Liver (tissue), 9 donors: ENCODE data around the gene AKR1B15. TPM values are rescaled to one million over a fixed set of nuclear protein-coding genes. Genes with fewer than 3 reads are reported as not detected.

Experiments
- DNase-seq: peaks from one replicate; pipeline ENCODE4 v3.0.0-alpha.2; 2017; ENCODE audit warnings: low spot score
- H3K27ac ChIP-seq, 2 donors: one replicate each; pipeline ENCODE4 v1.7.0; 2013; ENCODE audit warnings: inconsistent platforms in 2 of 2, low read length in 2 of 2, control low read depth in 1 of 2, low read depth in 1 of 2, mild to moderate bottlenecking in 1 of 2
- H3K27me3 ChIP-seq, 4 donors: one replicate each; pipeline versions ENCODE4 v1.6.1 to v1.7.0; 2013; ENCODE audit warnings: low read length in 3 of 4, inconsistent platforms in 1 of 4, mild to moderate bottlenecking in 1 of 4, moderate library complexity in 1 of 4; ENCODE audit not compliant: control insufficient read depth in 4 of 4, insufficient read depth in 4 of 4
- H3K36me3 ChIP-seq, 4 donors: one replicate each; pipeline versions ENCODE4 v1.6.1 to v1.7.0; 2013; ENCODE audit warnings: low read length in 3 of 4, mild to moderate bottlenecking in 3 of 4, low read depth in 1 of 4, moderate library complexity in 1 of 4; ENCODE audit not compliant: control insufficient read depth in 4 of 4, insufficient read depth in 3 of 4
- H3K4me1 ChIP-seq, 4 donors: one replicate each; pipeline versions ENCODE4 v1.6.1 to v1.7.0; 2013; ENCODE audit warnings: low read length in 3 of 4, mild to moderate bottlenecking in 3 of 4, moderate library complexity in 1 of 4; ENCODE audit not compliant: control insufficient read depth in 4 of 4, insufficient read depth in 4 of 4
- H3K4me3 ChIP-seq, 3 donors: one replicate each; pipeline versions ENCODE4 v1.6.1 to v1.7.0; 2013; ENCODE audit warnings: low read length in 3 of 3, control low read depth in 1 of 3, low read depth in 1 of 3, mild to moderate bottlenecking in 1 of 3
- H3K9ac ChIP-seq, 2 donors: one replicate each; pipeline ENCODE4 v1.7.0; 2013; ENCODE audit warnings: low read length in 2 of 2, mild to moderate bottlenecking in 2 of 2, moderate library complexity in 2 of 2, control low read depth in 1 of 2, low read depth in 1 of 2
- H3K9me3 ChIP-seq, 4 donors: one replicate each; pipeline versions ENCODE4 v1.6.1 to v1.7.0; 2013; ENCODE audit warnings: low read length in 3 of 4; ENCODE audit not compliant: control insufficient read depth in 4 of 4
- ATF3 ChIP-seq: IDR thresholded peaks from 2 replicates; pipeline ENCODE4 v1.6.1; 2016; ENCODE audit warnings: antibody characterized with exemption
- CTCF ChIP-seq: fragments of 150-350 bp; IDR thresholded peaks from 2 replicates; pipeline ENCODE4 v1.5.1; 2017; ENCODE audit warnings: improper control_type of control experiment, low read depth, low read length; ENCODE audit not compliant: missing input control
- EGR1 ChIP-seq, 2 donors: IDR thresholded peaks; 2 replicates each; pipeline ENCODE4 v1.6.1; 2016 to 2018; ENCODE audit warnings: antibody characterized with exemption in 2 of 2, low read depth in 2 of 2
- FOXA1 ChIP-seq: IDR thresholded peaks from 2 replicates; pipeline ENCODE4 v1.6.1; 2016; ENCODE audit warnings: antibody characterized with exemption
- FOXA2 ChIP-seq: IDR thresholded peaks from 2 replicates; pipeline ENCODE4 v1.6.1; 2016; ENCODE audit warnings: antibody characterized with exemption
- GABPA ChIP-seq, 2 donors: IDR thresholded peaks in 1 of 2; conservative IDR thresholded peaks in 1 of 2; 2 replicates each; pipeline ENCODE4 v1.6.1; 2016; ENCODE audit warnings: antibody characterized with exemption in 2 of 2, mild to moderate bottlenecking in 1 of 2, moderate library complexity in 1 of 2
- HNF4A ChIP-seq, 2 donors: conservative IDR thresholded peaks; 2 replicates each; pipeline ENCODE4 v1.6.1; 2016; ENCODE audit warnings: antibody characterized with exemption in 2 of 2, mild to moderate bottlenecking in 2 of 2
- HNF4G ChIP-seq: IDR thresholded peaks from 2 replicates; pipeline ENCODE4 v1.6.1; 2016; ENCODE audit warnings: antibody characterized with exemption
- JUND ChIP-seq, 2 donors: IDR thresholded peaks; 2 replicates each; pipeline ENCODE4 v1.6.1; 2016; ENCODE audit warnings: antibody characterized with exemption in 2 of 2
- MAX ChIP-seq: IDR thresholded peaks from 2 replicates; pipeline ENCODE4 v1.6.1; 2016; ENCODE audit warnings: antibody characterized with exemption
- NR2F2 ChIP-seq: IDR thresholded peaks from 2 replicates; pipeline ENCODE4 v1.6.1; 2016; ENCODE audit warnings: antibody characterized with exemption
- RAD21 ChIP-seq, 2 donors: IDR thresholded peaks; 2 replicates each; pipeline ENCODE4 v1.6.1; 2016; ENCODE audit warnings: antibody characterized with exemption in 2 of 2, mild to moderate bottlenecking in 2 of 2
- REST ChIP-seq: IDR thresholded peaks from 2 replicates; pipeline ENCODE4 v1.6.1; 2016; ENCODE audit warnings: antibody characterized with exemption, mild to moderate bottlenecking
- RXRA ChIP-seq, 2 donors: IDR thresholded peaks; 2 replicates each; pipeline ENCODE4 v1.6.1; 2017 to 2018; ENCODE audit warnings: antibody characterized with exemption in 2 of 2, mild to moderate bottlenecking in 1 of 2
- SP1 ChIP-seq: IDR thresholded peaks from 2 replicates; pipeline ENCODE4 v1.6.1; 2018; ENCODE audit warnings: antibody characterized with exemption, mild to moderate bottlenecking
- TAF1 ChIP-seq: conservative IDR thresholded peaks from 2 replicates; pipeline ENCODE4 v1.6.1; 2016; ENCODE audit warnings: antibody characterized with exemption, mild to moderate bottlenecking
- YY1 ChIP-seq: IDR thresholded peaks from 2 replicates; pipeline ENCODE4 v1.6.1; 2016; ENCODE audit warnings: antibody characterized with exemption, mild to moderate bottlenecking
- ZBTB33 ChIP-seq: IDR thresholded peaks from 2 replicates; pipeline ENCODE4 v1.6.1; 2016; ENCODE audit warnings: antibody characterized with exemption
- WGBS: extraction: QIAGEN DNeasy Blood & Tissue Kit; methylation state at CpG from one replicate; pipeline ENCODE4 v1.1.7; 2013; 5-methylcytosine and 5-hydroxymethylcytosine counted together
- polyA plus RNA-seq, 2 donors: library from polyadenylated mRNA; stranded (reverse) in 1 of 2; unstranded in 1 of 2; fragments of 200-250 nt in 1 of 2; fragments of >200 nt in 1 of 2; fragmentation: Nextera tagmentation in 1 of 2; extraction: Ambion mirVana in 1 of 2; gene quantifications; one replicate each; pipeline versions ENCODE4 v1.2.1 to v1.2.3, GENCODE V29; 2013 to 2015
- total RNA-seq, 2 donors: library from RNA; depleted of rRNA; stranded (reverse); fragments of >200 nt; gene quantifications; one replicate each; pipeline ENCODE4 v1.2.3, GENCODE V29; 2014
- donor health status: healthy.
- donor health status: healthy.
- donor health status: healthy.
- donor health status: healthy.
- donor health status: healthy.

The AKR1B15 gene
- total and polyA plus RNA-seq, 4 donors: 0.12 TPM; not detected in 3

GRCh38 chr7:134602881-134603451 is 54.1 kb downstream of the AKR1B15 start:
- no peaks in the 10 kb centered on the region for H3K36me3 ChIP-seq
- TF ChIP-seq GABPA (IDR thresholded peaks at IDR 0.05 in 1 of 2, conservative IDR thresholded peaks at IDR 0.05 in 1 of 2): peak in 1 of 2 donors; percentile 69
- TF ChIP-seq MAX: peak; percentile 54
- TF ChIP-seq EGR1 (IDR thresholded peaks at IDR 0.05; ENCODE audit: low read depth in 2 of 2): no peak
- TF ChIP-seq TAF1: no peak
- no peak for TF ChIP-seq HNF4G
- TF ChIP-seq NR2F2: no peak
- TF ChIP-seq FOXA1: no peak
- TF ChIP-seq FOXA2: no peak
- TF ChIP-seq JUND (IDR thresholded peaks at IDR 0.05): no peak
- no peak for TF ChIP-seq ZBTB33
- TF ChIP-seq CTCF: no peak
- peak; percentile 38 for TF ChIP-seq REST
- TF ChIP-seq ATF3: no peak
- TF ChIP-seq HNF4A (conservative IDR thresholded peaks at IDR 0.05): peak; percentile 34 to 67
- TF ChIP-seq SP1: no peak
- TF ChIP-seq RXRA (IDR thresholded peaks at IDR 0.05): no peak
- peak in 1 of 2 donors; percentile 27 for TF ChIP-seq RAD21 (IDR thresholded peaks at IDR 0.05)
- TF ChIP-seq YY1: peak; percentile 55
- 46% methylated on average over 11 of the region's 11 CpGs for WGBS

More at GRCh38 chr7:134602881-134603451, 54.1 kb downstream of the AKR1B15 start:
- DNase-seq: no peak
- Histone ChIP-seq H3K9ac (no peak overlapping the region), H3K27me3 (no peaks in the 10 kb centered on the region), H3K4me1 (no peaks in the 10 kb centered on the region), H3K4me3 (no peak overlapping the region), H3K9me3 (no peaks in the 10 kb centered on the region), H3K27ac (no peak overlapping the region)
